Liver (tissue), 3 donors: ENCODE results near the gene YPEL3.
A peak's percentile ranks its signal among the peaks of the same experiment; 100 is the strongest.

Experiments
- EGR1 ChIP-seq, 2 donors: IDR thresholded peaks; 2 replicates each; pipeline ENCODE4 v1.6.1; 2016 to 2018; ENCODE audit warnings: antibody characterized with exemption in 2 of 2, low read depth in 2 of 2
- RAD21 ChIP-seq, 2 donors: IDR thresholded peaks; 2 replicates each; pipeline ENCODE4 v1.6.1; 2016; ENCODE audit warnings: antibody characterized with exemption in 2 of 2, mild to moderate bottlenecking in 2 of 2
- SP1 ChIP-seq: IDR thresholded peaks from 2 replicates; pipeline ENCODE4 v1.6.1; 2018; ENCODE audit warnings: antibody characterized with exemption, mild to moderate bottlenecking
- YY1 ChIP-seq: IDR thresholded peaks from 2 replicates; pipeline ENCODE4 v1.6.1; 2016; ENCODE audit warnings: antibody characterized with exemption, mild to moderate bottlenecking
- TF ChIP-seq, protein P1 (sequence below): fragments of 150-350 bp; IDR thresholded peaks from 2 replicates; pipeline ENCODE4 v1.5.1; 2017; ENCODE audit warnings: improper control_type of control experiment, low read depth, low read length; ENCODE audit not compliant: missing input control
- TF ChIP-seq, protein P2 (sequence below): IDR thresholded peaks from 2 replicates; pipeline ENCODE4 v1.6.1; 2016; ENCODE audit warnings: antibody characterized with exemption, mild to moderate bottlenecking
- TF ChIP-seq, protein P3 (sequence below): IDR thresholded peaks from 2 replicates; pipeline ENCODE4 v1.6.1; 2016; ENCODE audit warnings: antibody characterized with exemption
- TF ChIP-seq, protein P4 (sequence below): IDR thresholded peaks from 2 replicates; pipeline ENCODE4 v1.6.1; 2016; ENCODE audit warnings: antibody characterized with exemption
- donor health status: healthy.
- donor health status: healthy.

DNA sequence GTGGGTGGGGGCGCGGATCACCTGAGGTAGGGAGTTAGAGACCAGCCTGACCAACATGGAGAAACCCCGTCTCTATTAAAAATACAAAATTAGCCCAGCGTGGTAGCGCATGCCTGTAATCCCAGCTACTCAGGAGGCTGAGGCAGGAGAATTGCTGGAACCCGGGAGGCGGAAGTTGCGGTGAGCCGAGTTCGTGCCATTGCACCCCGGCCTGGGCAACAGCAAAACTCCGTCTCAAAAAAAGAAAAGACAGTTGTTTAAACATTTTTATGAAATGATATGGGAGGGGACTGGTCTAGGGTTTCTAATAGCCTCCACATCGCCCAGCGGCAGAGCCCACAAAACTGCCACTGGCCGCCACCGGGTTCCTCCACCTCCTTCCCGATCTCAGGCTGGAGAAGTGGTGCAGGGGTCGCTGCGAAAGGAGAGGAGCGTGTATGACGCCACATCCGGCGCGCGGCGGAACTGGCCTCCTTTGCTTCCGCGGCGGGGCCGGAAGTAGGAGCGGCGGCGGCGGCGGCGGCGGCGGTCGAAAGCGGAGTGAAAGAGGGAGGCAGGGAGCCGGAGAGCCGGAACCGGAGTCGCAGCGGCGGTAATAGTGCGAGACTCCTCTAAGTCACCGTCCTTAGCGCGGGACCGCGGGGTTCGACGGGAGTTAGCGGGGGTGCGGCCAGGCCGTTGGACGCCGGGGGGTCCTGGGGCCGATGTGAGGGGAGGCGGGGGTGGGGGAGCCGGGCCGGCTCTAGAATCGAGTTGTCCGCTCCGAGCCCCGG, 20.3 kb downstream of the YPEL3 start, which contains the start of gene PPP4C:
- TF ChIP-seq, protein P1, sequence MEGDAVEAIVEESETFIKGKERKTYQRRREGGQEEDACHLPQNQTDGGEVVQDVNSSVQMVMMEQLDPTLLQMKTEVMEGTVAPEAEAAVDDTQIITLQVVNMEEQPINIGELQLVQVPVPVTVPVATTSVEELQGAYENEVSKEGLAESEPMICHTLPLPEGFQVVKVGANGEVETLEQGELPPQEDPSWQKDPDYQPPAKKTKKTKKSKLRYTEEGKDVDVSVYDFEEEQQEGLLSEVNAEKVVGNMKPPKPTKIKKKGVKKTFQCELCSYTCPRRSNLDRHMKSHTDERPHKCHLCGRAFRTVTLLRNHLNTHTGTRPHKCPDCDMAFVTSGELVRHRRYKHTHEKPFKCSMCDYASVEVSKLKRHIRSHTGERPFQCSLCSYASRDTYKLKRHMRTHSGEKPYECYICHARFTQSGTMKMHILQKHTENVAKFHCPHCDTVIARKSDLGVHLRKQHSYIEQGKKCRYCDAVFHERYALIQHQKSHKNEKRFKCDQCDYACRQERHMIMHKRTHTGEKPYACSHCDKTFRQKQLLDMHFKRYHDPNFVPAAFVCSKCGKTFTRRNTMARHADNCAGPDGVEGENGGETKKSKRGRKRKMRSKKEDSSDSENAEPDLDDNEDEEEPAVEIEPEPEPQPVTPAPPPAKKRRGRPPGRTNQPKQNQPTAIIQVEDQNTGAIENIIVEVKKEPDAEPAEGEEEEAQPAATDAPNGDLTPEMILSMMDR = no peak
- TF ChIP-seq, protein P2, sequence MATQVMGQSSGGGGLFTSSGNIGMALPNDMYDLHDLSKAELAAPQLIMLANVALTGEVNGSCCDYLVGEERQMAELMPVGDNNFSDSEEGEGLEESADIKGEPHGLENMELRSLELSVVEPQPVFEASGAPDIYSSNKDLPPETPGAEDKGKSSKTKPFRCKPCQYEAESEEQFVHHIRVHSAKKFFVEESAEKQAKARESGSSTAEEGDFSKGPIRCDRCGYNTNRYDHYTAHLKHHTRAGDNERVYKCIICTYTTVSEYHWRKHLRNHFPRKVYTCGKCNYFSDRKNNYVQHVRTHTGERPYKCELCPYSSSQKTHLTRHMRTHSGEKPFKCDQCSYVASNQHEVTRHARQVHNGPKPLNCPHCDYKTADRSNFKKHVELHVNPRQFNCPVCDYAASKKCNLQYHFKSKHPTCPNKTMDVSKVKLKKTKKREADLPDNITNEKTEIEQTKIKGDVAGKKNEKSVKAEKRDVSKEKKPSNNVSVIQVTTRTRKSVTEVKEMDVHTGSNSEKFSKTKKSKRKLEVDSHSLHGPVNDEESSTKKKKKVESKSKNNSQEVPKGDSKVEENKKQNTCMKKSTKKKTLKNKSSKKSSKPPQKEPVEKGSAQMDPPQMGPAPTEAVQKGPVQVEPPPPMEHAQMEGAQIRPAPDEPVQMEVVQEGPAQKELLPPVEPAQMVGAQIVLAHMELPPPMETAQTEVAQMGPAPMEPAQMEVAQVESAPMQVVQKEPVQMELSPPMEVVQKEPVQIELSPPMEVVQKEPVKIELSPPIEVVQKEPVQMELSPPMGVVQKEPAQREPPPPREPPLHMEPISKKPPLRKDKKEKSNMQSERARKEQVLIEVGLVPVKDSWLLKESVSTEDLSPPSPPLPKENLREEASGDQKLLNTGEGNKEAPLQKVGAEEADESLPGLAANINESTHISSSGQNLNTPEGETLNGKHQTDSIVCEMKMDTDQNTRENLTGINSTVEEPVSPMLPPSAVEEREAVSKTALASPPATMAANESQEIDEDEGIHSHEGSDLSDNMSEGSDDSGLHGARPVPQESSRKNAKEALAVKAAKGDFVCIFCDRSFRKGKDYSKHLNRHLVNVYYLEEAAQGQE = peak; percentile 86
- peak in 1 of 2 donors; percentile 40 for TF ChIP-seq EGR1 (IDR thresholded peaks at IDR 0.05; ENCODE audit: low read depth in 2 of 2)
- TF ChIP-seq RAD21 (IDR thresholded peaks at IDR 0.05) = no peak
- TF ChIP-seq, protein P3, sequence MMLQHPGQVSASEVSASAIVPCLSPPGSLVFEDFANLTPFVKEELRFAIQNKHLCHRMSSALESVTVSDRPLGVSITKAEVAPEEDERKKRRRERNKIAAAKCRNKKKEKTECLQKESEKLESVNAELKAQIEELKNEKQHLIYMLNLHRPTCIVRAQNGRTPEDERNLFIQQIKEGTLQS = no peak
- peak; percentile 25 for TF ChIP-seq SP1
- peak; percentile 50 for TF ChIP-seq YY1
- TF ChIP-seq, protein P4, sequence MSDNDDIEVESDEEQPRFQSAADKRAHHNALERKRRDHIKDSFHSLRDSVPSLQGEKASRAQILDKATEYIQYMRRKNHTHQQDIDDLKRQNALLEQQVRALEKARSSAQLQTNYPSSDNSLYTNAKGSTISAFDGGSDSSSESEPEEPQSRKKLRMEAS = no peak
